ENCODE measurements around the gene COL9A3.

COL9A3 gene

GRCh38 chr20:62812181-62812906 lies 4.5 kb upstream of the COL9A3 start:
- DNase-seq = no peak

GRCh38 chr20:62812907-62813200 lies 4.0 kb upstream of the COL9A3 start:
- no peak for DNase-seq

DNA sequence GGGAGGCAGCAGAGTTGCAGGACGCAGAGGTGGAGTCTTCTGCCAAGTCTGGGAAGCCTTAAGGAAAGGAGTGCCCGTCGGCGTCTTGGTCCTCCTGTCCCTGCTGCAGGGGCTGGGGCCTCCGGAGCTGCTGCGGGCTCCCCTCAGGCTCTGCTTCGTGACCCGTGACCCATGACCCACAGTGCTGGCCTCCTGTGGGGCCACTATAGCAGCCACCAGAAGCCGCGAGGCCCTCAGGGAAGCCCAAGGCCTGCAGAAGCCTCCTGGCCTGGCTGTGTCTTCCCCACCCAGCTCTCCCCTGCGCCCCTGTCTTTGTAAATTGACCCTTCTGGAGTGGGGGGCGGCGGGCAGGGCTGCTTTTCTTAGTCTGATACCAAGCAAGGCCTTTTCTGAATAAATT lies 3.3 kb upstream of the COL9A3 start:
- DNase-seq = no peak

GRCh38 chr20:62814060-62814708 lies 2.7 kb upstream of the COL9A3 start:
- DNase-seq = no peak

DNA sequence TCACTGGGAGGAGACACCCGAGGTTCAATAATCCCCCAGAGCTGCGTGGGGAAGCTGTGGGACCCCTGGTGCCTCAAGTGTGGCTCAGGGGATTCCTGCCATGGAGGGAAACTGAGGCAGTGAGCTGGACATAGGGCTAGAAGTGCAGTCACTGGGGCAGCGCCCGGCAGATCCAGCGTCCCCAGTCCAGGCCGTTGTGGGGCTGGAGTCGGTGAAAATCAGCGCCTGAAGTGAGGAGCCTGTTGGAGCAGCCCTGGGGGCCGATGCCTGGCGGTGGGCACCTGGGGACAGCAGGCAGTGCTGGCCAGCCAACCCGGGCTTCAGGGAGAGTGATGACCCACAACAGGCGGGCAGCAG lies 2.2 kb upstream of the COL9A3 start:
- no peak for DNase-seq

DNA sequence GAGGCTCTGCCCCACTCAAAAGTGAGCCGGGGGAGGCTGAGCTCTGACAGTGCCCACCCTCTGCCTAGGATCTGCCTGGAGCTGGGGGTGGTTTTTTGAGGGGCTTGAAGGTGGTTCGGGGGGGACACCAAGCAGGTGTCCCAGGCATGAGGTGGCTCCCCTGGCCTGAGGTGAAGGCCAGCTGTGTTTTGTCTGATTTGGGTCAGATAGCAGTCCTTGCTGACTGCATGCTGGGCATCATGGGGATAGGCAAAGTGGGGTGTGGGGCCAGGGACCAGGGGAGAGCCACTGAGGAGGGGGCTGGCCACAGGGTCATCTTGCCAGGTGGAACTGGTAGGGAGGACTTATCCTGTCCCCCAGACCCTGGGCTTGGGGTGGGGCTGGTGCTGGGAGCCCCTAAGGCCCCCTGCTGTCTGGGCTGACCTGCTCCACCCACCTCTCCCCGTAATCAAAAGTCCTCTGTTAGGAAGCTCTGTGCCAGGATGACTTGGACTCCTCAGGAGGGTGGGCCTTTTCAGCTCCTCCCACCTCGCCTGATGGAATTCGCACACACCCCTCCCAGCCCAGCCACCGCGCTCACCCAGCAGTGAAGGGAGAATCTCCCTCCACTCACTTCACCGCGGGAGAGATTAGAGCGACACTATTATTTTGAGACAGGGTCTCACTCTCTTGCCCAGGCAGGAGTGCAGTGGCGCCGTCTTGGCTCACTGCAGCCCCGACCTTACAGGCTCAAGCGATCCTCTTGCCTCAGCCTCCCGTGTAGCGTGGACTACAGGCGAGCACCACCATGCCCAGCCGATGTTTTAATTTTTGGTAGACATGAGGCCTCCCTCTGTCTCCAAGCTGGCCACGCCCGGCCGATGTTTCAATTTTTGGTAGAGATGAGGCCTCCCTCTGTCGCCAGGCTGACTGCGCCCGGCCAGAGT lies 1.5 kb upstream of the COL9A3 start:
- peak; percentile 63 for DNase-seq

GRCh38 chr20:62816031-62816883 lies 593 bp upstream of the COL9A3 start:
- no peak for DNase-seq

- DNase-seq = no peak
Observed at GRCh38 chr20:62817975-62818591, 1.2 kb downstream of the COL9A3 start.

DNA sequence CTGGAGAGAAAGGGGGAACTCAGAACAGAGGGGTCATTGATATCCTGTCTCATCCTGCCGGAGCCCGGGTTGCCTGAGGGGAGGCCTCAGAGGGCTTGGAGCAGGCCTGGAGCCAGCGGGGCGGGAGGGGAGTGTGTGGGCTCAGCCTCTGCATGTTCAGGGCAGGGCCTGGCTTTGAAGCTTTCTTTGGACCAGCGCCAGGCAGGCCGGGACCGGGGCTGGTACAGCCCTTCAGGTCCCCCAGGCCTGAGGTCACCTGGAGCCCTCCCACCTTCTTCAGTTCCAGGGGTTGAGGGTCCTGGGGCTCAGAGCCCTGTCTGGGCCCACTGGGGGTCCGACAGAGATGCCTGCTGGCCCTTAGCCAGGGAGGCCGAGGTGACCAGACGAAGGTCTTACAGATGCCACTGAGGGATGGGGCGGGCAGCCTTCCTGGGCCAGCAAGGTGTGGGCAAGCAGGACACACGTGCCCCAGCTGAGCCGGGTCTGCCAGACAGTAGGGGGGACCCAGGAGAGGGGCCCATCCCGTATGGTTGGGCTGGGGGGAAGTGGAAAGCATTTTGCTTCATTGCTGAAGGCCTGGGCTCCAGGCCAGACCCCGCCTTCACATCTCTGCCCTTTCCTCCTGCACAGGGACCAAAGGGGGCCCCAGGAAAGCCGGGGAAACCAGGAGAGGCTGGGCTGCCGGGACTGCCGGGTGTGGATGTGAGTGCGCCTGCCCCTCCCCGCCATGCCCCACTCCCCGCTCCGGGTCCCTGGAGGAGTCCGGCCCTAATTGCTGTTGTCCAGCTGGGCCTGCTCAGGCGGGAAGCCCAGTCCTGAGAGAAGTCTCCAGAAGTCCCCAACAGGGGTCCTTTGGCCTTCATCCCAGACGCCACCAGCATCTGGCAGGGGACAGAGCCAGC lies 2.0 kb downstream of the COL9A3 start:
- no peak for DNase-seq

DNA sequence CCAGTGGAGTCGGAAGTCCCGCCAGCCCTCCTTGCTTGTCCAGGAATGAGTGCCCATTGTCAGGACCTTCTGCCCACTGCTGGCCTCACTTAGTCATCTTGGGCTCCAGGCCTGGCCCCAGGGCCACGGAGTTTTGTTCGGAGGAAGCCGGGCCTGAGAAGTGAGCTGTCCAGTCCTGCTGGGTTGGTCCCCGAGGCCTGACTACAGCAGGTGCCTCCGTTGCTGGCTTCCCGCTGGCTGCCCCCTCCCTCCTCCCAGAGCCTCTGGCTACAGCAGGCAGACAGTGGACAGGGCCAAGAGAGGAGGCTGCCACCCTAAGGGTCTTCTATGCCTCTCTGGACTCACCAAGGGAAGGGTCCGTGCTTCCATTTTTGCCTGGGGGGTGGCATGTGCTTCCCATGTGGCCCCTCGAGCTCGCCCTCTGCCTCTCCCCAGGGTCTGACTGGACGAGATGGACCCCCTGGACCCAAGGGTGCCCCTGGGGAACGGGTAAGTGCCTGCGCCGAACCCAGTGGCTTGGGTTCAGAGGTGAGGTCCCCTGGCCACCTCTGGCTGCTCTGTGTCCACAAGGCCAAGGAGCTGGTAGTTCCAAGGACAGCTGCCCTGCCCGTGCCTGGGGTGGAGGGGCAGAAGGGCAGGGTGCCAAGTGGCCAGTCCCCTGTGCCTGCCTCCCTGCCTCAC lies 2.8 kb downstream of the COL9A3 start:
- DNase-seq = no peak

DNA sequence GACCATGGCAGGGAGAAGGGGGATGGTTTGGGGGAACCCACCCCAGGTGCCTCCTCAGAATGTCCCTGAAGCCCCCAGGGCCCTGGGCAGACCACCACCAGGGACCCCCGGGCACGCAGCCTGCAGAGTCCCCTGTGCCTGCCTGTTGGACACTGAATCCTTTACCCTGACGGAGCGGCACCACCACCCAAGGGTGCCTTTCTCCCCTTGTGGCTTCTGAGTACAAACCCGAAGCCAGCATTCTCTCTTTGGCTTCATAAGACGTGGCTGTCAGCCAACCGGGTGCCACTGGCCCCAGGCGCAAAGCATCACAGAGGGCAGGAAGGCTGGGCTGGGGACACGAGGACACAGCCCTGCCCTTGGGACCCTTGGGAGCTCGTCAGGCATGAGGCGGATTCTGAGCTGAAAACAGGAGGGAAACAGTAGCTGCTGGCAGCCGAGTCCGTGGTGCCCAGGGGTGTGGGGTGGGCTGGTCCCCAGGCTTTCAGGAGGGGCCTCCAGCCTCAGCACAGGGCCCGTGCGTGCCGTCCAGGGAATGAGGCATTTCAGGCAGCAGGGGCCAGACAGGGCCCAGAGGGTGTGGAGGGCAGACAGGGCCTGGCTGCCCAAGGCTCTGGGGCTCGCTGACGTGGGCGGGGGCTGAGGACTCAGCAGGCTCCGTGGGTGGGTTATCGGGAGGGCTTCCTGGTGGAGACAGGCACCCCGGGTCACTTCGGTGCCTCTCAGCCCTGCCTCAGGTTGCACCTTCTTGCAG lies 3.5 kb downstream of the COL9A3 start:
- no peak for DNase-seq

GRCh38 chr20:62820962-62821725 lies 4.3 kb downstream of the COL9A3 start:
- DNase-seq = no peak

DNA sequence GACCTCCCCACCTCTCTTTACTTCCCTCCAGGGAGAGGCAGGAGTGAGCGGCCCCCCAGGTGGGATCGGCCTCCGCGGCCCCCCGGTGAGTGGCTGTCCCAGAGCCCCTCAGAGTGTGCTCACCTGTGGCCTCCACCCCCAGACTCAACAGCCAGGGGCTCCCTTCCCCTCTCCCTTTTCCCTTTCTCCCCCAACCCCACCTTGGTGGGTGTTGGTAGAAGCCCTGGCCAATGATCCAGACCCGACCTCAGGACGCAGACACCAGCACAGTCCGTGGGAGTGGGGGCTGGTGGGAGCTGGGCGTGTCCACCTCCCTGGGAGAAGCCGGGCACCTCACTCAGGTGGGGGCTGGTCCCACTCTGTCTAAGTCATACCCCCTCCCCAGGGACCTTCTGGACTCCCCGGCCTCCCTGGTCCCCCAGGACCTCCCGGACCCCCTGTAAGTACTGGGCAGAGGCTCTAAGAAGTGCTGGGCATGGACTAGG lies 4.9 kb downstream of the COL9A3 start:
- DNase-seq = no peak

DNA sequence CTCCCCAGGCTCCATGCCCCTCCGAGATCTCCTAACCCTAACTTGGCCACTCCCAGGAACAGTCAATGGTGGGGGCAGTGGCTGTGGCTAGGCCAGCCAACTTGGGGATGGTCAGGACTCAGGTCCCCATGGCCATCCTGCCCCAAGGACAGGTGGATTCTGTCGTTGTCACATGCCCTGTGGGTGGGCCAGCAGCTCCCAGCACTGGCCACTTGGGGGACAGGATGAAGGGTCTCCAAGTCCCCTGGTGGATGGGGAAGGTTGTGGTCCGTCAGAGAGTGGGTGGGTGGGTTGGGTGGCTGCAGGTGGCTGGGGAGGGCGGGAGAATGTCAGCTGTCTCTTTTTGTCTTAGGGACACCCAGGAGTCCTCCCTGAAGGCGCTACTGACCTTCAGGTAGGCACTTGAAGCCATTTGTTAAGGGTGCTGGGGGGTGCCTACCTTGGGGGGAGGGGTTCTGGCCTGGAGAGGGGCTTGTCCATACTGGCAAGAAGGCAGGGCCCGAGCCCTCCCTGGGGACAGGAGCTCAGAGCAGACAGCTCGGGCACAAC lies 5.5 kb downstream of the COL9A3 start:
- DNase-seq = peak; percentile 46

DNA sequence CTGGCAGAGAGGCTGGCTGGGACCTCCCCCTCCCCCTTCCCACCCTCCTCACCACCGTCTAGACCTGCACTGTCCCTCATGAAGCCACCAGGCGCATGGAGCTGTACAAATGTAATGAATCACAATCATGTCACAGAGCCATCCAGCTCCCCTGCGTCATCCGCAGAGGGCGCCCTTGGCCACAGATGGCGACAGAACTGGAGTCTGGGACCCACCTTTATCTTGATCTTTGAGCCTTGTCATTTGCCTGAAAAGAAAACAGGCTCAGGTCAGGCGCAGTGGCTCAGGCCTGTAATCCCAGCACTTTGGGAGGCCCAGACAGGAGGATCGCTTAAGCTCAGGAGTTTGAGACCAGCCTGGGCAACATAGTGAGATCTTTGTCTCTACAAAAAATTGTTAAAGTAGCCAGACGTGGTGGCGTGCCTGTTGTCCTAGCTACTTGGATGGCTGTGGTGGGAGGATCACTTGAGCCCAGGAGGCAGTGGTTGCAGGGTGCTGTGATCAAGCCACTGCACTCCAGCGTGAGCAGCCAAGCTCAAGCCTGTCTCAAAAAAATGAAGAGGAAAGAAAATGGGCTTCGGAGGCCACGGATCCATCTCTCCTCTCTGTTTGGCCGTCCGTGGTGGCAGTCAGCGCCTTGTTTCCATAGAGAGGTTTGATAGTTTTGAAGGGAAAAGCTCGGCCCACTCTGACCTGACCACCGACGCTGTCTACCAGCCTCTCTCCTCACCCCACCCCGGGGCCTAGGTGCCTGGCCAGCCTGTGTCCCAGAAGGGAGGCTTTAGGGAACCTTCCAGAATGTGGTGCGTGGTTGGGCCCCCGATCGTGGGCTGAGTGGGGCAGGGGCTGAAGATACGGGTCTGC lies 6.2 kb downstream of the COL9A3 start:
- DNase-seq = peak; percentile 92

DNA sequence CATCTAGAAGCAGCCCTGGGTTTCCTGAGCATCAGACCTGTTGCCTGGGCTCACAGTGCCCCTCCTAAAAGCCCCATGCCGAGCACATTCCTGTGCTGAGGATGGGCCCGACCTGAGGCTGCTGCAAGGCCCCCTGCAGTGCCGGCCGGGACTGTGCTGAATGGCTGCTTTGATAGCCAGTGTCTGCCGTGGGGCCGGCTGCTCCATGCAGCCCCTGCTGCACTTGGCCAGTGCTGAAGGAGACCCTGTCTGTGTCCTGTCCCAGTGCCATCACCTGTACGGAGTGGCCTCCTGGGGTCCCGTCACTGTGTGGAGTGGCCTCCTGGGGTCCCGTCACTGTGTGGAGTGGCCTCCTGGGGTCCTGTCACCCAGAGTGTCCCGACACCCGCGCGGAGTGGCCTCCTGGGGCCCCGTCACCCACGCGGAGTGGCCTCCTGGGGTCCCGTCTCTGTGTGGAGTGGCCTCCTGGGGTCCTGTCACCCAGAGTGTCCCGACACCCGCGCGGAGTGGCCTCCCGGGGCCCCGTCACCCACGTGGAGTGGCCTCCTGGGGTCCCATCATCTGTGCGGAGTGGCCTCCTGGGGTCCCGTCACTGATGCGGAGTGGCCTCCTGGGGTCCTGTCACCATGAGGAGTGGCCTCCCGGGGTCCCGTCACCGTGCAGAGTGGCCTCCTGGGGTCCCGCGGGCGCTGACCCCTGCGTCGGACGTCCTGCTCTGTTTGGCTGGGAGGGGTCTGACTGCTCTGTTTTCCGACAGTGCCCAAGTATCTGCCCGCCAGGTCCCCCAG lies 7.0 kb downstream of the COL9A3 start:
- DNase-seq = no peak
